Activated T-helper 1 cell treated with anti-CD3 and anti-CD28 coated beads, Interleukin-12 subunit alpha, Interleukin-12 subunit beta, Interleukin-2, Interleukin-4 antibody, amounts not matched to agents 30 ng/mL and 10 ng/mL and 1 ng/mL, durations not matched to agents 14 hours and 24 hours and 36 hours (primary cell): ENCODE measurements around the gene TMOD2. TPM values are rescaled to one million over a fixed set of nuclear protein-coding genes. Genes with fewer than 3 reads are reported as not detected.

Experiments used
- DNase-seq: peaks from one replicate; pipeline ENCODE4 v3.0.0; 2021; ENCODE audit warnings: low spot score
- H3K27ac Mint-ChIP-seq: one replicate; pipeline ENCODE4 v1.8.0; 2021; ENCODE audit warnings: mild to moderate bottlenecking, mixed read lengths
- H3K27me3 Mint-ChIP-seq: one replicate; pipeline ENCODE4 v1.8.0; 2022; ENCODE audit warnings: mild to moderate bottlenecking, moderate library complexity, mixed read lengths; ENCODE audit not compliant: insufficient read depth
- H3K36me3 Mint-ChIP-seq: one replicate; pipeline ENCODE4 v1.8.0; 2021; ENCODE audit warnings: low read depth, mixed read lengths
- H3K4me1 Mint-ChIP-seq: one replicate; pipeline ENCODE4 v1.8.0; 2021; ENCODE audit warnings: low read depth, mixed read lengths
- H3K4me3 Mint-ChIP-seq: one replicate; pipeline ENCODE4 v1.8.0; 2021; ENCODE audit warnings: mild to moderate bottlenecking, moderate library complexity, mixed read lengths
- H3K9me3 Mint-ChIP-seq: one replicate; pipeline ENCODE4 v1.8.0; 2021; ENCODE audit warnings: mixed read lengths
- intact Hi-C: fragments of 100-400 bp; cut with micrococcal nuclease; formaldehyde crosslinking; loops from one replicate; pipeline ENCODE4 v1.15.1; 2024
- total RNA-seq: library from RNA; stranded (reverse); gene quantifications from 2 replicates; pipeline ENCODE4 v1.2.3, GENCODE V29; 2022

TMOD2 gene
- total RNA-seq, 1 donor from 2014 or later = 4.1 TPM

- Mint-ChIP-seq H3K4me1 (peaks cover 73% of the 10 kb centered on the region), H3K36me3 (peaks cover 12% of the 10 kb centered on the region), H3K27me3 (no peaks in the 10 kb centered on the region), H3K27ac (no peak overlapping the region), H3K4me3 (no peak overlapping the region), H3K9me3 (no peaks in the 10 kb centered on the region)
- intact Hi-C loops = no loop called here
- no peak for DNase-seq
These were observed 90.9 kb downstream of the TMOD2 start for GRCh38 chr15:51842265-51842664.

DNA sequence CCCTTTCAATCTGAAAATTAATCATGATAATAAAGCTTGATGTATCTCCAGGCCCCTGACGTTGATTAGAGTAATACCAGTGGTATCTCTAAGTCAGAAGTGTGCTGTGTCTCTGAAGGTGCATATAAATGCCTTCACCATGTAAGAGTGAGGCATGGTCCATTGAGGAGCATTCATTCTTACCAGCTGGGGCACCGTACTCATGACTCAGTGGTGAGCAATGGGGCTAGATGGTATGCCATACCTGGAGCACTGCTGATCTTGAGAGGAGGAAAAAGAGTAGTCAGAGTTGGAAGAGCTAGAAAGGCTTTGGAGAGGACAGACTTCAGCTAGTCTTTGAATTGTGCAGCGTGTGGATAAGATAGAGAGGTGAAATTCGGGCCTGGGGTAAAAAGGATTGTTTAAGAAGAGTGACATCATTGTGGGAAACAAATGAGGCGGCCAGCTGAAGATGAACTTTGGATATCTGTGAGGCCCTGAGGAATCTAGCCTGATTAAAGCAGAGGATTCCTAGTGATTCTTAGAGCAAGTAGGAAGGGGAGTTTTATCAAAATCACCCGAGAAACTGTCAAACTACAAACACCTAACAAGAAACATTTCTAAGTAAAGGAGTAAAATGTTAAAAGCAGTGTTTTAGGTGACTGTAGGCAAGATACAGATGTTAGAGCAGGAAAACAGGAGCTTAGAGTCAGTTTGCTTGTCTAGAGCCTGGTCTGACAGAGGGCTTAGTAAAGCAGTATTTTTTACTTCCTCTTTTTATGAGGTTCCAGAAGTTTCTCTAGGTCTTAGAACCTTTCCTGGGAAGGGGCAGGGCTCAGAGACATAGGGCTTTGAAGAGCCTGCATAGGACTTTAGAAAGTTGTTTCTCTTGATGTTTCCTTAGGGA is 91.7 kb downstream of the TMOD2 start:
- Mint-ChIP-seq H3K4me1 (peaks cover 65% of the 10 kb centered on the region), H3K4me3 (no peak overlapping the region), H3K27me3 (no peaks in the 10 kb centered on the region), H3K9me3 (no peaks in the 10 kb centered on the region), H3K27ac (no peak overlapping the region), H3K36me3 (peaks cover 9% of the 10 kb centered on the region)
- DNase-seq = no peak
- intact Hi-C loops = no loop called here

DNA sequence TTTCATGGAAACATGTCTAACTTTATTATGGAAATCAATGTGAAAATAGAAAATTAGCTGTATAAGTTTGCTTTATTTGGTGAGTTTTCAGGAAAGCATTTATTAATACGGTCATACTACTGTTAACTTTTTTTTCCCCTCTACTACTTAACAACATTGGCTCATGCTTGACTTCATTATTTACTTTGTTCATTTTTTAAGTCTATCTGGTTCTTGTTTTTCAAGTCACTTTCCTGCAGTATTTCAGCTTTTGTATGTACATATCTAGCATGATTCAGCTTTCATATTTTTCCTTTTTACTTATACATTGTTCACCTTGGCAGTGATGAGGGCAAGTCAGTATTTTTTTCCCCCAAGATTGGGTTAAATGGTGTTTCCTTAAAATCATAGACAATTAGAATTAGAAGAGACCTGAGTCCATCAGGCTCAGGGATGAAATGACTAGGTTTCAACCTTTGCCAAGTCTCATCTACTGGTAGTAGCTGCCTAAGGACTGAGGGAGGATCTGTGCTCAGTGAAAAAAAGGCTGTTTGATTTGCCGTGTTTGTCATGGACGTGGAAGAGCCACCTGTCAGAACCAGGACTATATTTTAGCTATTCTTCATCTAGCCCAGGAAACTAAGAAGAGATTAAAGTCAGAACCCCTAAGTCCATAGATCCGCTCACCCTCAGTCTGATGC is 93.5 kb downstream of the TMOD2 start:
- intact Hi-C loops = no loop called here
- Mint-ChIP-seq H3K27me3 (no peaks in the 10 kb centered on the region), H3K4me3 (no peak overlapping the region), H3K4me1 (peaks cover 65% of the 10 kb centered on the region), H3K36me3 (peaks cover 14% of the 10 kb centered on the region), H3K9me3 (no peaks in the 10 kb centered on the region), H3K27ac (no peak overlapping the region)
- DNase-seq = no peak

DNA sequence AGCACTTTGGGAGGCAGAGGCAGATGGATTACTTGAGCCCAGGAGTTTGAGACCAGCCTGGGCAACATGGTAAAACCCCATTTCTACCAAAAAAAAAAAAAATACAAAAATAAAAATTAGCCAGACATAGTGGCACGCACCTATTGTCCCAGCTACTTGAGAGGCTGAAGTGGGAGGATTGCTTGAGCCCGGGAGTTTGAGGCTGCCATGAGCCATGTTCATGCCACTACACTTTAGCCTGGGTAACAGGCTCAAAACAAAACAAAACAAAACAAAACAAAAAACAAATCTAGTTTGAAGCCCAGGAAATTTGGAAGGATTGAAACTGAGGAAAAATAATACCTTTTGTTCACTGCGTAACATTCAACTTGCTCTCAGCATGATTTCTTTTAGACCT is 94.7 kb downstream of the TMOD2 start:
- Mint-ChIP-seq H3K36me3 (peaks cover 14% of the 10 kb centered on the region), H3K27ac (peak overlapping the region; percentile 45), H3K9me3 (no peaks in the 10 kb centered on the region), H3K27me3 (no peaks in the 10 kb centered on the region), H3K4me1 (peaks cover 59% of the 10 kb centered on the region), H3K4me3 (no peak overlapping the region)
- intact Hi-C loops = no loop called here
- DNase-seq = no peak

GRCh38 chr15:51846463-51847230 is 95.2 kb downstream of the TMOD2 start:
- intact Hi-C loops = no loop called here
- Mint-ChIP-seq H3K27me3 (no peaks in the 10 kb centered on the region), H3K4me3 (no peak overlapping the region), H3K9me3 (no peaks in the 10 kb centered on the region), H3K36me3 (peaks cover 14% of the 10 kb centered on the region), H3K4me1 (peaks cover 53% of the 10 kb centered on the region), H3K27ac (peak overlapping the region; percentile 45)
- DNase-seq = no peak

DNA sequence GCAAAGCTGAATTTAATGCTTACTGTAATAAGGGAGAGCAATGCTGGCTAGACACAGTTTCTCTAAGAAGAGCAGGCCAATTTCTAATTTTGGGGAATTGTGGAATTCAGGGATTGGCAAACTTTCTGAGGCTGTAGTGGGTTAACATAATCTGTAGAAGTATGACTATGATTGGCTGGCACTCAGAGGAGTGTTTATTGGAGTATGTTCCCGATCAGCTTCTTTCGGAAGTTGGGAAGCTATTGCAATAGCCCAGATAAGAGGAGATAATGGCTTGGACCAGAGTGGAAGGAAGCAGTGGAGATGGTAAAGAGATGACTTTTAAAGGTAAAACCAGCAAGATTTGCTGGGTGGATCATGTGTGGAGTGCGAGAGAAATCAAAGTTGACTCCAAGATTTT is 97.4 kb downstream of the TMOD2 start:
- Mint-ChIP-seq H3K27ac (no peak overlapping the region), H3K27me3 (no peaks in the 10 kb centered on the region), H3K4me3 (no peak overlapping the region), H3K9me3 (no peaks in the 10 kb centered on the region), H3K36me3 (peaks cover 14% of the 10 kb centered on the region), H3K4me1 (peaks cover 33% of the 10 kb centered on the region)
- intact Hi-C loops = no loop called here
- no peak for DNase-seq

DNA sequence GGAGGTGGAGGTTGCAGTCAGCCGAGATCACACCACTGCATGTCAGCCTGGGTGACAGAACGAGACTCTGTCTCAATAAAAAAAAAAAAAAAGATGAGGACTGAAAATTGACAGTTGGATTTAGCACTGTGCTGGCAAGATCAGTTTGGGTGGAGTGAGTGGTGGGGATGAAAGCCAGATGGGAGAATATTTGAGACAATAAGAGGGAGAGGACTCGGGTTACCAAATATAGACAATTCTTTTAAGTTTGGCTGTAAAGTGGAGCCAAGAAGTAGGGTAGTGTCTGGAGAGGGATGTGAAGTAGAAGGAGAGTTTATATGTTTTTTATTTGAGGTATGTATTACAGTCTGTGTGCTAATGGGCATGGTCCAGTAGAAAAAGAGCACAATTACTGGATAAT is 98.5 kb downstream of the TMOD2 start:
- peaks cover 12% of the 10 kb centered on the region for H3K36me3 Mint-ChIP-seq
- H3K27ac Mint-ChIP-seq = no peak overlapping the region

DNA sequence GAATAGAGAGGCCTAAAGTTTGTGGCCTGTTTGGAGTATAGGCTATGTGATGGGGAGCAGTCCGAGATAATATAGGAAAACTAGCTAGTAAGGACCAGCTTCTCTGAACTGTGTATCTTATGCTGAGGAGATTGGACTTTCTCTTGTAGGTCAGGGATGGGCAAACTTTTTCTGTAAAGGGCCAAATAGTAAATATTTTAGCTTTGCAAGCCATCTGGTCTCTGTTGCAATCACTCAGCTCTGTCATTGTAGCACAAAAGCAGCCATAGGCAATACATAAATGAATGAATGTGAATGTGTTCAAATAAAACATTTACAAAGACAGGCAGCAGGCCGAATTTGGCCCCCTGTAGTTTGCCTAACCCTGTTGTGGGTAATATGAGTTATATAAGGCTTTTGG is 102.6 kb downstream of the TMOD2 start:
- no peaks in the 10 kb centered on the region for H3K9me3 Mint-ChIP-seq
- H3K27me3 Mint-ChIP-seq = no peaks in the 10 kb centered on the region
- no peak overlapping the region for H3K4me3 Mint-ChIP-seq
- peaks cover 4% of the 10 kb centered on the region for H3K36me3 Mint-ChIP-seq
- no peak for DNase-seq
- no peak overlapping the region for H3K27ac Mint-ChIP-seq
- peaks cover 5% of the 10 kb centered on the region for H3K4me1 Mint-ChIP-seq
- intact Hi-C loops = no loop called here

More for the DNA sequence above, 98.5 kb downstream of the TMOD2 start:
- peaks cover 27% of the 10 kb centered on the region for H3K4me1 Mint-ChIP-seq
- H3K4me3 Mint-ChIP-seq = no peak overlapping the region
- intact Hi-C loops = no loop called here
- no peaks in the 10 kb centered on the region for H3K27me3 Mint-ChIP-seq
- no peaks in the 10 kb centered on the region for H3K9me3 Mint-ChIP-seq
- DNase-seq = no peak

DNA sequence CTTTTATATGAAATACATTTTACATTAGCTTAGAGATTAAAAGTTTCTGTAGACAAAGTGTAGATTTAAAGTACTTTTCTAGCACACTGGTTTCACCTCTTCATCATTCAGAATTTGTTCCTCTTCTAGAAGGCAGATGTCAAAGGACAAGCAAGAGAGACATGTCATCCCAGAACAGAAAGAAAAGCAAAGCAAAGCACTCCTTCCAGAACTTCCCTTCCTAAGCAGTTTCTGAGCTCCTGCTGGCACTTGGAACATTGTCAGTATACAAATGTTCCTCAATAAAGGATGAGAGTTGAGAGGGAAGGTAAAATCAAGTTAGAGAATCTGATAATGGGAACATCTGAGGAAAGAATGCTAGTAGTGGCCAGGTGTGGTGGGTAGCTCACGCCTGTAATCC is 104.2 kb downstream of the TMOD2 start:
- Mint-ChIP-seq H3K4me1 (peaks cover 7% of the 10 kb centered on the region), H3K4me3 (no peak overlapping the region), H3K36me3 (peaks cover 13% of the 10 kb centered on the region), H3K27me3 (no peaks in the 10 kb centered on the region), H3K27ac (no peak overlapping the region), H3K9me3 (peaks cover 5% of the 10 kb centered on the region)
- DNase-seq = no peak
- intact Hi-C loops = no loop called here

DNA sequence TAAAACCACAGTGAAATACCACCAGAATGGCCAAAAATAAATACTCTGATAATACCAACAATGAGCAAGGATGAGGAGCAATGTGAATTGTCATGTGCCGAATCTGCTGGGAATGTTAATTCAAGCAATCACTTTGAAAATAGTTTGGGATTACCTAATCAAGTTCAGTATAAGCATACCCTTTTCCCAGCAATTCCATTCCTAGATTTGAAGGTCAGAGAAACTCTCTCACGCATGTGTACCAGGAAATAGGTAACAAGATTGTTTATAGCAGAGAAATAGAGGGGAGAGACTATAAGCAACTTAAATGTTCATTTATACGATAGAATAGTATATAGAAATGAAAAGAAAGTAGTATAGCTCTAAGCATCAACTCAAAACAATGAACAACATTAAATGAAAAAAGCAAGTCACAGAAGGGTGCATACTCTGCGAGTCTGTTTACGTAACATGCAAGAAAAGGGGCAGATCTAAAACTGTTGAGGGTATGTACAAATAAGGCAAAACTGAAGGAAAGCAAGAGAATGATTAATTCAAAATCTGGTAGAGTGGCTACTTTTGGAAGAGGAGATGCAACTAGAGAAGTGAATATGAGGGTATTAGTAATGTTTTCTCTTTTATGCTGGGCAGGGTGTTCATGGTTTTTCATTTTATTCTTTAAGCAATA is 105.5 kb downstream of the TMOD2 start:
- no peak for DNase-seq
- intact Hi-C loops = no loop called here
- no peak overlapping the region for H3K4me3 Mint-ChIP-seq
- H3K27ac Mint-ChIP-seq = no peak overlapping the region
- peaks cover 5% of the 10 kb centered on the region for H3K9me3 Mint-ChIP-seq
- peaks cover 19% of the 10 kb centered on the region for H3K36me3 Mint-ChIP-seq
- no peaks in the 10 kb centered on the region for H3K27me3 Mint-ChIP-seq
- H3K4me1 Mint-ChIP-seq = peaks cover 19% of the 10 kb centered on the region

- H3K27ac Mint-ChIP-seq = peak overlapping the region; percentile 67
- intact Hi-C loops = loop anchor here (1.0 kb wide), 1 partner anchor 31 kb away; no protein-coding TSS in a partner anchor
- peaks cover 5% of the 10 kb centered on the region for H3K9me3 Mint-ChIP-seq
- H3K27me3 Mint-ChIP-seq = no peaks in the 10 kb centered on the region
- peaks cover 44% of the 10 kb centered on the region for H3K36me3 Mint-ChIP-seq
- DNase-seq = peak; percentile 33
- H3K4me3 Mint-ChIP-seq = peak overlapping the region; percentile 50
- peaks cover 57% of the 10 kb centered on the region for H3K4me1 Mint-ChIP-seq
These were observed 110.4 kb downstream of the TMOD2 start for GRCh38 chr15:51861557-51862359.

- H3K27ac Mint-ChIP-seq = peak overlapping the region; percentile 60
- H3K4me3 Mint-ChIP-seq = no peak overlapping the region
- peaks cover 47% of the 10 kb centered on the region for H3K36me3 Mint-ChIP-seq
These were observed 111.7 kb downstream of the TMOD2 start for GRCh38 chr15:51863131-51863530.

More at GRCh38 chr15:51863131-51863530, 111.7 kb downstream of the TMOD2 start:
- Mint-ChIP-seq H3K27me3 (no peaks in the 10 kb centered on the region), H3K4me1 (peaks cover 62% of the 10 kb centered on the region), H3K9me3 (peaks cover 5% of the 10 kb centered on the region)
- DNase-seq = no peak
- intact Hi-C loops = no loop called here
